Neural cell (in vitro differentiated cells): ENCODE results near the gene NR2C2.

ENCODE experiments used
- EP300 ChIP-seq: fragments of 450-650 bp; conservative IDR thresholded peaks from 2 replicates; pipeline ENCODE4 v1.6.1; 2014; ENCODE audit warnings: antibody characterized with exemption, mild to moderate bottlenecking, moderate library complexity; ENCODE audit not compliant: poor library complexity, severe bottlenecking
- EZH2 ChIP-seq: fragments of 200-600, 300-800 bp; shearing (Covaris generic), sonication (generic); IDR thresholded peaks from 2 replicates; pipeline ENCODE4 v1.6.1; 2014; ENCODE audit warnings: antibody characterized with exemption, low read length, borderline replicate concordance, mild to moderate bottlenecking; ENCODE audit not compliant: insufficient read depth, poor library complexity, severe bottlenecking
- MXI1 ChIP-seq: fragments of 450-650 bp; conservative IDR thresholded peaks from 2 replicates; pipeline ENCODE4 v1.6.1; 2014; ENCODE audit warnings: antibody characterized with exemption, mild to moderate bottlenecking; ENCODE audit not compliant: poor library complexity, severe bottlenecking
- POLR2AphosphoS5 ChIP-seq: IDR thresholded peaks from 2 replicates; pipeline ENCODE4 v1.6.1; 2012
- SMC3 ChIP-seq: fragments of 450-650 bp; conservative IDR thresholded peaks from 2 replicates; pipeline ENCODE4 v1.6.1; 2014; ENCODE audit warnings: antibody characterized with exemption, mild to moderate bottlenecking, moderate library complexity; ENCODE audit not compliant: poor library complexity
- TAF1 ChIP-seq: IDR thresholded peaks from 2 replicates; pipeline ENCODE4 v1.6.1; 2012; ENCODE audit warnings: low read depth
- TF ChIP-seq, protein P1 (sequence below): fragments of 450-650 bp; IDR thresholded peaks from 2 replicates; pipeline ENCODE4 v1.5.1; 2014; ENCODE audit warnings: antibody characterized with exemption, mild to moderate bottlenecking, moderate library complexity; ENCODE audit not compliant: poor library complexity, severe bottlenecking
- TF ChIP-seq, protein P2 (sequence below): IDR thresholded peaks from 2 replicates; pipeline ENCODE4 v1.6.1; 2012; ENCODE audit warnings: borderline replicate concordance

DNA sequence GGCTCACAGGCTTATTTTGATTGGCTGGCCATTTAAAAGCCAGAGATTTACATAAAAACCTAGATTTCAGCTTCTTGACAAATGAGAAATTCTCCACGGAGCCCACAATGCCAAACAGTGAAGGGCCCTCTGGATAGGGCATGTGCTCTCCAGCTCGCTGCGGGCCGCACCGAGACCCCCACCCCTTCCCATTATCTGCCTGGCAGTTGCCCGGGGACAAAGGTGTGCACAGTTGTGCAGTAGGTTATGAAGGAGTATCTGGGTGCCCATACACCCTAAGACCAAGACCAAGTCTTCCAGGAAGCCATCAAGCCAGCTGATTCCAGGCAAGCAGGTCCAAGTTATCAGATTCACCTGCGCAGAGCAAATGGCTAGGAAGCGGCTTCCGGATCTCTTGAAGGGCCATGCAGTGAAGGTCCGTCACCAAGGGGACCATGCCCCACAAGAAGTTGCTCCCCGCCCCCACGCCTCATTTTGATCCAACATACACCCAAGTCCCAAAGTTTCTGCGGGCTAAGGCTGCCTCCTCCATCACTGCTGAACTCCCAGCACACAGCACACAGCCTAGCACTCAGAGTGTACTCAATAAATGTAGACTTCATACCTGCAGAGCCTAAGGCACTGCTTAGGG lies 116.4 kb downstream of the NR2C2 start:
- TF ChIP-seq, protein P1, sequence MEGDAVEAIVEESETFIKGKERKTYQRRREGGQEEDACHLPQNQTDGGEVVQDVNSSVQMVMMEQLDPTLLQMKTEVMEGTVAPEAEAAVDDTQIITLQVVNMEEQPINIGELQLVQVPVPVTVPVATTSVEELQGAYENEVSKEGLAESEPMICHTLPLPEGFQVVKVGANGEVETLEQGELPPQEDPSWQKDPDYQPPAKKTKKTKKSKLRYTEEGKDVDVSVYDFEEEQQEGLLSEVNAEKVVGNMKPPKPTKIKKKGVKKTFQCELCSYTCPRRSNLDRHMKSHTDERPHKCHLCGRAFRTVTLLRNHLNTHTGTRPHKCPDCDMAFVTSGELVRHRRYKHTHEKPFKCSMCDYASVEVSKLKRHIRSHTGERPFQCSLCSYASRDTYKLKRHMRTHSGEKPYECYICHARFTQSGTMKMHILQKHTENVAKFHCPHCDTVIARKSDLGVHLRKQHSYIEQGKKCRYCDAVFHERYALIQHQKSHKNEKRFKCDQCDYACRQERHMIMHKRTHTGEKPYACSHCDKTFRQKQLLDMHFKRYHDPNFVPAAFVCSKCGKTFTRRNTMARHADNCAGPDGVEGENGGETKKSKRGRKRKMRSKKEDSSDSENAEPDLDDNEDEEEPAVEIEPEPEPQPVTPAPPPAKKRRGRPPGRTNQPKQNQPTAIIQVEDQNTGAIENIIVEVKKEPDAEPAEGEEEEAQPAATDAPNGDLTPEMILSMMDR = no peak
- TF ChIP-seq POLR2AphosphoS5 (no peak), EP300 (no peak), EZH2 (no peak), MXI1 (no peak), TAF1 (no peak), SMC3 (no peak)
- TF ChIP-seq, protein P2, sequence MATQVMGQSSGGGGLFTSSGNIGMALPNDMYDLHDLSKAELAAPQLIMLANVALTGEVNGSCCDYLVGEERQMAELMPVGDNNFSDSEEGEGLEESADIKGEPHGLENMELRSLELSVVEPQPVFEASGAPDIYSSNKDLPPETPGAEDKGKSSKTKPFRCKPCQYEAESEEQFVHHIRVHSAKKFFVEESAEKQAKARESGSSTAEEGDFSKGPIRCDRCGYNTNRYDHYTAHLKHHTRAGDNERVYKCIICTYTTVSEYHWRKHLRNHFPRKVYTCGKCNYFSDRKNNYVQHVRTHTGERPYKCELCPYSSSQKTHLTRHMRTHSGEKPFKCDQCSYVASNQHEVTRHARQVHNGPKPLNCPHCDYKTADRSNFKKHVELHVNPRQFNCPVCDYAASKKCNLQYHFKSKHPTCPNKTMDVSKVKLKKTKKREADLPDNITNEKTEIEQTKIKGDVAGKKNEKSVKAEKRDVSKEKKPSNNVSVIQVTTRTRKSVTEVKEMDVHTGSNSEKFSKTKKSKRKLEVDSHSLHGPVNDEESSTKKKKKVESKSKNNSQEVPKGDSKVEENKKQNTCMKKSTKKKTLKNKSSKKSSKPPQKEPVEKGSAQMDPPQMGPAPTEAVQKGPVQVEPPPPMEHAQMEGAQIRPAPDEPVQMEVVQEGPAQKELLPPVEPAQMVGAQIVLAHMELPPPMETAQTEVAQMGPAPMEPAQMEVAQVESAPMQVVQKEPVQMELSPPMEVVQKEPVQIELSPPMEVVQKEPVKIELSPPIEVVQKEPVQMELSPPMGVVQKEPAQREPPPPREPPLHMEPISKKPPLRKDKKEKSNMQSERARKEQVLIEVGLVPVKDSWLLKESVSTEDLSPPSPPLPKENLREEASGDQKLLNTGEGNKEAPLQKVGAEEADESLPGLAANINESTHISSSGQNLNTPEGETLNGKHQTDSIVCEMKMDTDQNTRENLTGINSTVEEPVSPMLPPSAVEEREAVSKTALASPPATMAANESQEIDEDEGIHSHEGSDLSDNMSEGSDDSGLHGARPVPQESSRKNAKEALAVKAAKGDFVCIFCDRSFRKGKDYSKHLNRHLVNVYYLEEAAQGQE = no peak
